ENCODE measurements around the gene KRTAP3-1. TPM values are rescaled to one million over a fixed set of nuclear protein-coding genes. Genes with fewer than 3 reads are reported as not detected.

KRTAP3-1 gene
- total RNA-seq = not detected

GRCh38 chr17:41008811-41009210 is at the start of gene KRTAP3-1:
Gene KRTAP3-1 (minus strand): TSS chr17:41009128. CDS start chr17:41009074, 54 bp downstream.

GRCh38 chr17:41055130-41055529 is 46.2 kb upstream of the KRTAP3-1 start, which contains the start of gene KRTAP2-2:
Gene KRTAP2-2 (minus strand): TSS chr17:41055230. CDS start chr17:41055211, 19 bp downstream.

GRCh38 chr17:41046735-41047465 is 38.0 kb upstream of the KRTAP3-1 start, which contains the start of gene KRTAP2-1:
Gene KRTAP2-1 (minus strand): TSS chr17:41047316. CDS start chr17:41047267, 49 bp downstream.

GRCh38 chr17:41040783-41041571 is 32.0 kb upstream of the KRTAP3-1 start, which contains the start of gene KRTAP1-1:
Gene KRTAP1-1 (minus strand): TSS chr17:41041450. CDS start chr17:41041397, 53 bp downstream.

GRCh38 chr17:41034346-41034935 is 25.5 kb upstream of the KRTAP3-1 start, which contains the start of gene KRTAP1-3:
Gene KRTAP1-3 (minus strand): TSS chr17:41034874. CDS start chr17:41034821, 53 bp downstream.

GRCh38 chr17:41029633-41030245 is 20.8 kb upstream of the KRTAP3-1 start, which contains the start of gene KRTAP1-4:
Gene KRTAP1-4 (minus strand): TSS chr17:41030195. CDS start chr17:41030078, 117 bp downstream.

GRCh38 chr17:41026715-41027471 is 18.0 kb upstream of the KRTAP3-1 start, which contains the start of gene KRTAP1-5:
Gene KRTAP1-5 (minus strand): TSS chr17:41027208. CDS start chr17:41027155, 53 bp downstream.

GRCh38 chr17:40999563-40999962 is 9.4 kb downstream of the KRTAP3-1 start, which contains the start of gene KRTAP3-2:
Gene KRTAP3-2 (minus strand): TSS chr17:40999906. CDS start chr17:40999853, 53 bp downstream.

GRCh38 chr17:40993839-40994238 is 15.1 kb downstream of the KRTAP3-1 start, which contains the start of gene KRTAP3-3:
Gene KRTAP3-3 (minus strand): TSS chr17:40994164. CDS start chr17:40994097, 67 bp downstream.

GRCh38 chr17:40984226-40984625 is 24.7 kb downstream of the KRTAP3-1 start, which contains the start of gene KRT40:
Gene KRT40 (minus strand): TSS chr17:40984326. CDS start chr17:40984273, 53 bp downstream.

GRCh38 chr17:40966848-40967247 is 42.1 kb downstream of the KRTAP3-1 start, which contains the start of gene KRT39:
Gene KRT39 (minus strand): TSS chr17:40966948. CDS start chr17:40966856, 92 bp downstream.

Small RNAs within 50 kb of the gene (small RNA-seq; reads per million reads assigned to genes)
- 0 reads per million in 2 donors for gene KRTAP3-4P

Other genes with a start within 250 kb of the KRTAP3-1 start
- not detected for gene KRT26, start 236.9 kb downstream of the KRTAP3-1 start, total RNA-seq
- 1 to 10 TPM in 1 of 2 donors, not detected in 1; 1.3 TPM for gene KRT27, start 226.6 kb downstream of the KRTAP3-1 start, total RNA-seq
- gene KRT28, start 209.2 kb downstream of the KRTAP3-1 start, total RNA-seq = not detected
- 1 to 10 TPM; 1.7 to 3.0 TPM for gene KRT10, start 186.5 kb downstream of the KRTAP3-1 start, total RNA-seq
- gene KRT12, start 141.9 kb downstream of the KRTAP3-1 start, total RNA-seq = under 1 TPM in 1 of 2 donors, not detected in 1; 0.34 TPM
- gene KRT20, start 123.9 kb downstream of the KRTAP3-1 start, total RNA-seq = not detected
- not detected for gene KRT23, start 71.5 kb downstream of the KRTAP3-1 start, total RNA-seq
- gene KRT39, start 42.2 kb downstream of the KRTAP3-1 start, total RNA-seq = not detected
- gene KRT40, start 24.8 kb downstream of the KRTAP3-1 start, total RNA-seq = not detected
- gene KRTAP3-3, start 15.0 kb downstream of the KRTAP3-1 start, total RNA-seq = not detected
- not detected for gene KRTAP3-2, start 9.2 kb downstream of the KRTAP3-1 start, total RNA-seq
- gene KRTAP1-5, start 18.1 kb upstream of the KRTAP3-1 start, total RNA-seq = not detected
- not detected for gene KRTAP1-4, start 21.1 kb upstream of the KRTAP3-1 start, total RNA-seq
- gene KRTAP1-3, start 25.7 kb upstream of the KRTAP3-1 start, total RNA-seq = not detected
- gene KRTAP1-1, start 32.3 kb upstream of the KRTAP3-1 start, total RNA-seq = not detected
- not detected for gene KRTAP2-1, start 38.2 kb upstream of the KRTAP3-1 start, total RNA-seq
- not detected for gene KRTAP2-2, start 46.1 kb upstream of the KRTAP3-1 start, total RNA-seq
- gene KRTAP2-3, start 51.0 kb upstream of the KRTAP3-1 start, total RNA-seq = not detected
- not detected for gene KRTAP2-4, start 56.8 kb upstream of the KRTAP3-1 start, total RNA-seq
- gene KRTAP4-7, start 75.0 kb upstream of the KRTAP3-1 start, total RNA-seq = not detected
- gene KRTAP4-8, start 89.0 kb upstream of the KRTAP3-1 start, total RNA-seq = not detected
- gene KRTAP4-16, start 93.1 kb upstream of the KRTAP3-1 start, total RNA-seq = not detected
- not detected for gene KRTAP4-9, start 96.3 kb upstream of the KRTAP3-1 start, total RNA-seq
- not detected for gene KRTAP4-11, start 109.2 kb upstream of the KRTAP3-1 start, total RNA-seq
- not detected for gene KRTAP4-12, start 115.1 kb upstream of the KRTAP3-1 start, total RNA-seq
- gene KRTAP4-6, start 131.4 kb upstream of the KRTAP3-1 start, total RNA-seq = not detected
- gene KRTAP4-5, start 140.7 kb upstream of the KRTAP3-1 start, total RNA-seq = not detected
- not detected for gene KRTAP4-4, start 151.6 kb upstream of the KRTAP3-1 start, total RNA-seq
- not detected for gene KRTAP4-3, start 159.1 kb upstream of the KRTAP3-1 start, total RNA-seq
- not detected for gene KRTAP4-2, start 169.1 kb upstream of the KRTAP3-1 start, total RNA-seq
- not detected for gene KRTAP4-1, start 175.8 kb upstream of the KRTAP3-1 start, total RNA-seq
- not detected for gene KRTAP9-1, start 180.8 kb upstream of the KRTAP3-1 start, total RNA-seq
- gene KRTAP9-2, start 217.5 kb upstream of the KRTAP3-1 start, total RNA-seq = not detected
- not detected for gene KRTAP9-3, start 223.3 kb upstream of the KRTAP3-1 start, total RNA-seq
- not detected for gene KRTAP9-8, start 228.9 kb upstream of the KRTAP3-1 start, total RNA-seq
- not detected for gene KRTAP9-4, start 240.6 kb upstream of the KRTAP3-1 start, total RNA-seq
- not detected for gene KRTAP9-9, start 246.3 kb upstream of the KRTAP3-1 start, total RNA-seq